Mesenchymal stem cell (in vitro differentiated cells and primary cell): ENCODE measurements around the gene ZFYVE16. TPM values are rescaled to one million over a fixed set of nuclear protein-coding genes. Genes with fewer than 3 reads are reported as not detected.

Source experiments
- DNase-seq: peaks from one replicate; pipeline ENCODE4 v3.0.0-alpha.2; 2013
- H2AFZ ChIP-seq: one replicate; pipeline ENCODE4 v1.6.1; 2013; ENCODE audit warnings: low read depth, mild to moderate bottlenecking, control low read depth, inconsistent platforms, low read length, moderate library complexity
- H2AK5ac ChIP-seq: 2 replicates; pipeline ENCODE4 v1.6.1; 2013; ENCODE audit warnings: low read length, moderate library complexity, mild to moderate bottlenecking, inconsistent platforms; ENCODE audit not compliant: severe bottlenecking
- H2BK120ac ChIP-seq: one replicate; pipeline ENCODE4 v1.6.1; 2013; ENCODE audit warnings: low read depth, mild to moderate bottlenecking, inconsistent platforms, low read length, moderate library complexity
- H2BK12ac ChIP-seq, 2 experiments: one replicate each; pipeline ENCODE4 v1.6.1; 2013; ENCODE audit warnings: inconsistent platforms in 2 of 2, low read length in 2 of 2, mild to moderate bottlenecking in 2 of 2, moderate library complexity in 2 of 2, control low read depth in 1 of 2
- H2BK15ac ChIP-seq: one replicate; pipeline ENCODE4 v1.6.1; 2013; ENCODE audit warnings: mild to moderate bottlenecking, low read depth, inconsistent platforms; ENCODE audit not compliant: poor library complexity, severe bottlenecking
- H2BK5ac ChIP-seq: 2 replicates; pipeline ENCODE4 v1.6.1; 2013; ENCODE audit warnings: low read depth, mild to moderate bottlenecking, low read length, control low read depth, inconsistent platforms; ENCODE audit not compliant: poor library complexity, severe bottlenecking
- H3K14ac ChIP-seq, 2 experiments: one replicate each; pipeline ENCODE4 v1.6.1; 2013; ENCODE audit warnings: inconsistent platforms in 2 of 2, low read length in 2 of 2, control low read depth in 1 of 2, mild to moderate bottlenecking in 1 of 2, moderate library complexity in 1 of 2
- H3K18ac ChIP-seq, 2 experiments: one replicate each; pipeline ENCODE4 v1.6.1; 2013; ENCODE audit warnings: inconsistent platforms in 2 of 2, low read length in 2 of 2, control low read depth in 1 of 2, low read depth in 1 of 2, mild to moderate bottlenecking in 1 of 2
- H3K23ac ChIP-seq, 2 experiments: one replicate each; pipeline ENCODE4 v1.6.1; 2013; ENCODE audit warnings: inconsistent platforms in 2 of 2, low read length in 2 of 2, mild to moderate bottlenecking in 2 of 2, moderate library complexity in 2 of 2, control low read depth in 1 of 2
- H3K27ac ChIP-seq: 2 replicates; pipeline ENCODE4 v1.5.1; 2013; ENCODE audit warnings: mild to moderate bottlenecking, moderate library complexity, low read length, control low read depth, inconsistent platforms; ENCODE audit not compliant: poor library complexity, severe bottlenecking
- H3K27me3 ChIP-seq, 2 experiments: 2 replicates each; pipeline versions ENCODE4 v1.6.1 to v1.7.0; 2013; ENCODE audit warnings: low read length in 2 of 2, mild to moderate bottlenecking in 2 of 2, moderate library complexity in 2 of 2, control low read depth in 1 of 2, inconsistent platforms in 1 of 2; ENCODE audit not compliant: control insufficient read depth in 1 of 2, insufficient read depth in 1 of 2
- H3K36me3 ChIP-seq, 2 experiments: 2 replicates each; pipeline versions ENCODE4 v1.6.1 to v1.7.0; 2013; ENCODE audit warnings: low read length in 2 of 2, control low read depth in 1 of 2, inconsistent platforms in 1 of 2, low read depth in 1 of 2, mild to moderate bottlenecking in 1 of 2; ENCODE audit not compliant: insufficient read depth in 2 of 2, control insufficient read depth in 1 of 2
- H3K4ac ChIP-seq, 2 experiments: one replicate each; pipeline ENCODE4 v1.6.1; 2013; ENCODE audit warnings: inconsistent platforms in 2 of 2, low read length in 2 of 2, mild to moderate bottlenecking in 2 of 2, moderate library complexity in 2 of 2, control low read depth in 1 of 2, low read depth in 1 of 2
- H3K4me1 ChIP-seq: 2 replicates; pipeline ENCODE4 v1.6.1; 2013; ENCODE audit warnings: low read depth, low read length, control low read depth; ENCODE audit not compliant: control insufficient read depth, insufficient read depth
- H3K4me2 ChIP-seq: 2 replicates; pipeline ENCODE4 v1.6.1; 2013; ENCODE audit warnings: low read length, mild to moderate bottlenecking, inconsistent platforms; ENCODE audit not compliant: poor library complexity, severe bottlenecking
- H3K4me3 ChIP-seq, 2 experiments: 2 replicates each; pipeline versions ENCODE4 v1.5.1 to v1.7.0; 2013; ENCODE audit warnings: low read length in 2 of 2, mild to moderate bottlenecking in 2 of 2, control low read depth in 1 of 2, low read depth in 1 of 2; ENCODE audit not compliant: insufficient read depth in 1 of 2
- H3K79me1 ChIP-seq: replicated peaks from 2 replicates; pipeline ENCODE4 v1.6.1; 2013; ENCODE audit warnings: mild to moderate bottlenecking, control low read depth, low read length, inconsistent platforms; ENCODE audit not compliant: poor library complexity, severe bottlenecking
- H3K9ac ChIP-seq: 2 replicates; pipeline ENCODE4 v1.7.0; 2013; ENCODE audit warnings: mild to moderate bottlenecking, low read length, moderate library complexity
- H3K9me3 ChIP-seq: 2 replicates; pipeline ENCODE4 v1.7.0; 2013; ENCODE audit warnings: mild to moderate bottlenecking, low read length; ENCODE audit not compliant: control insufficient read depth
- H4K8ac ChIP-seq: one replicate; pipeline ENCODE4 v1.6.1; 2013; ENCODE audit warnings: inconsistent platforms, mild to moderate bottlenecking, low read length, moderate library complexity
- H4K91ac ChIP-seq: one replicate; pipeline ENCODE4 v1.6.1; 2013; ENCODE audit warnings: mild to moderate bottlenecking, low read length, inconsistent platforms
- WGBS: methylation state at CpG from one replicate; pipeline ENCODE4 v1.1.7; 2013; ENCODE audit warnings: mixed read lengths; 5-methylcytosine and 5-hydroxymethylcytosine counted together
- polyA plus RNA-seq, 2 experiments: library from polyadenylated mRNA; stranded (reverse); fragments of 200-250 nt; gene quantifications; one replicate each; pipeline ENCODE4 v1.2.3, GENCODE V29; 2013

Gene ZFYVE16
- polyA plus RNA-seq (2013, experiment 1 of 2) = 18.6 TPM
- polyA plus RNA-seq (2013, experiment 2 of 2) = 15.6 TPM

GRCh38 chr5:80407735-80408483, at the start of gene ZFYVE16:
Gene ZFYVE16 (plus strand): TSS chr5:80408064. CDS start chr5:80434148, 26,084 bp downstream.
- H2BK12ac ChIP-seq = no peak within 1 kb of the TSS
- H3K4me2 ChIP-seq = peak within 1 kb of the TSS; percentile 84
- peak within 1 kb of the TSS; percentile 85 to 95 for H3K4me3 ChIP-seq
- H2BK5ac ChIP-seq = peak within 1 kb of the TSS; percentile 66
- peak within 1 kb of the TSS; percentile 98 for H3K27ac ChIP-seq
- peaks cover 1% of the 10 kb centered on the region for H3K4me1 ChIP-seq
- peak within 1 kb of the TSS; percentile 95 for H4K91ac ChIP-seq
- peak within 1 kb of the TSS; percentile 83 to 85 for H3K4ac ChIP-seq
- peak within 1 kb of the TSS; percentile 86 for H2BK120ac ChIP-seq
- peak within 1 kb of the TSS; percentile 97 for H4K8ac ChIP-seq
- H3K9me3 ChIP-seq = no peaks in the 10 kb centered on the region
- DNase-seq = peak; percentile 98
- peak within 1 kb of the TSS in 1 of 2 experiments; percentile 28 for H3K14ac ChIP-seq
- no peak within 1 kb of the TSS for H3K23ac ChIP-seq
- no peak within 1 kb of the TSS for H2AK5ac ChIP-seq
- peaks cover 2% of the 10 kb centered on the region for H3K79me1 ChIP-seq
- H3K9ac ChIP-seq = peak within 1 kb of the TSS; percentile 97
- H3K36me3 ChIP-seq = no peaks in the 10 kb centered on the region
- H3K27me3 ChIP-seq = no peaks in the 10 kb centered on the region
- WGBS = 0% methylated on average over 50 of the region's 66 CpGs
- peak within 1 kb of the TSS; percentile 85 to 93 for H3K18ac ChIP-seq
- peak within 1 kb of the TSS; percentile 84 for H2AFZ ChIP-seq
- H2BK15ac ChIP-seq = peak within 1 kb of the TSS; percentile 88

DNA sequence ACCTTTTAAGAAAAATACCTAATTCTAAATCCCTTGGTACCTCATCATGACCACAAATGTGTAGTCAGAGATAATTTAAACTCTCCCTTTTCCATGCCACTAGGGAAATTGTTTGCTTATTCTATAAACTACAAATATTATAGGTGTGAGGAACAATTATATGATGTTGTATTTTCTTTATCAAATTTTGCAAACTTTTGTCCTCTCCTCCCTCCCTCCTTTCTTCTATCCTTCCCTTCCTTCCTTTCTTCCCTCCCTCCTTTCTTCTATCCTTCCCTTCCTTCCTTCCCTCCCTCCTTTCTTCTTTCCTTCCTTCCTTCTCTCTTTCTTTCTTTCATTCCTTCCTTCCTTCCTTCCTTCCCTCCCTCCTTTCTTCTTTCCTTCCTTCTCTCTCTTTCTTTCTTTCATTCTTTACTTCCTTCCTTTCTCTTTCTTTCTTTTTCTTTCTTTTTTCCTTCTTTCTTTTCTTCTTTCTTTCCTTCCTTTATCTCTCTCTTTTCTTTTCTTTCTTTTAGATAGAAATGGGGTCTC, 46.9 kb upstream of the ZFYVE16 start:
- no peaks in the 10 kb centered on the region for H3K36me3 ChIP-seq
- H2BK12ac ChIP-seq = no peak overlapping the region
- no peak overlapping the region for H2AK5ac ChIP-seq
- no peak overlapping the region for H3K14ac ChIP-seq
- no peak overlapping the region for H3K9ac ChIP-seq
- H2BK15ac ChIP-seq = no peak overlapping the region
- H3K4me2 ChIP-seq = no peak overlapping the region
- H2AFZ ChIP-seq = no peak overlapping the region
- H2BK5ac ChIP-seq = no peak overlapping the region
- no peak overlapping the region for H3K18ac ChIP-seq
- no peak for DNase-seq
- no peak overlapping the region for H2BK120ac ChIP-seq
- no peak overlapping the region for H3K27ac ChIP-seq
- H4K8ac ChIP-seq = no peak overlapping the region
- no peak overlapping the region for H3K23ac ChIP-seq
- no peaks in the 10 kb centered on the region for H3K4me1 ChIP-seq
- no peaks in the 10 kb centered on the region for H3K27me3 ChIP-seq
- no peak overlapping the region for H4K91ac ChIP-seq
- no peaks in the 10 kb centered on the region for H3K79me1 ChIP-seq
- H3K4me3 ChIP-seq = no peak overlapping the region
- H3K9me3 ChIP-seq = no peaks in the 10 kb centered on the region
- no peak overlapping the region for H3K4ac ChIP-seq

DNA sequence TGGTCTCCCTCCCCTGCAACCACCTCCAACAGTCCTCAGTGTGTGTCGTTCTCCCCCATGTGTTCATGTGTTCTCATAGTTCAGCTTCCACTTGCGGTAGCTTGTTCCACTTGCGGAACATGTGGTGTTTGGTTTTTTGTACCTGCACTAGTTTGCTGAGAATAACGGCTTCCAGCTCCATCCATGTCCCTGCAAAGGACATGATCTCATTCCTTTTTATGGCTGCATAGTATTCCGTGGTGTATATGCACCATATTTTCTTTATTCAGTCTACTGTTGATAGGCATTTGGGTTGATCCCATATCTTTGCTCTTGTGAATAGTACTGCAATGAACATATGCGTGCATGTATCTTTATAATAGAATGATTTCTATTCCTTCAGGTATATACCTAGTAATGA, 43.0 kb upstream of the ZFYVE16 start:
- Histone ChIP-seq H4K91ac (no peak overlapping the region), H3K27me3 (no peaks in the 10 kb centered on the region), H2BK5ac (no peak overlapping the region), H3K27ac (no peak overlapping the region), H2AK5ac (no peak overlapping the region), H3K4ac (no peak overlapping the region), H3K14ac (no peak overlapping the region), H2BK15ac (no peak overlapping the region), H3K79me1 (no peaks in the 10 kb centered on the region), H3K23ac (no peak overlapping the region), H3K9me3 (no peaks in the 10 kb centered on the region), H3K9ac (no peak overlapping the region), H2BK12ac (no peak overlapping the region), H3K4me2 (no peak overlapping the region), H4K8ac (no peak overlapping the region), H2AFZ (no peak overlapping the region), H3K36me3 (no peaks in the 10 kb centered on the region), H3K4me1 (no peaks in the 10 kb centered on the region), H2BK120ac (no peak overlapping the region), H3K18ac (no peak overlapping the region), H3K4me3 (no peak overlapping the region)
- no peak for DNase-seq
- WGBS = 88% methylated on average over 5 of the region's 6 CpGs

- Histone ChIP-seq H2BK5ac (no peak overlapping the region), H2BK15ac (no peak overlapping the region), H3K23ac (no peak overlapping the region), H3K14ac (no peak overlapping the region), H2BK120ac (no peak overlapping the region), H3K36me3 (no peaks in the 10 kb centered on the region), H3K27me3 (no peaks in the 10 kb centered on the region), H3K4me3 (no peak overlapping the region), H2AK5ac (no peak overlapping the region), H3K27ac (no peak overlapping the region), H4K8ac (no peak overlapping the region), H3K79me1 (no peaks in the 10 kb centered on the region), H3K9me3 (no peaks in the 10 kb centered on the region), H2BK12ac (no peak overlapping the region), H3K4ac (no peak overlapping the region), H3K4me1 (no peaks in the 10 kb centered on the region), H2AFZ (no peak overlapping the region), H3K18ac (no peak overlapping the region), H3K9ac (no peak overlapping the region), H3K4me2 (no peak overlapping the region), H4K91ac (no peak overlapping the region)
- 80% methylated on average over 1 of the region's 4 CpGs for WGBS
- no peak for DNase-seq
These were observed 39.0 kb upstream of the ZFYVE16 start for GRCh38 chr5:80368661-80369480.
